SW 1271 (cell line): ENCODE results near the gene PLPPR1.

Source experiments
- DNase-seq, 2 experiments: peaks; one replicate each; lab custom pipeline; 2025; lab: John Stamatoyannopoulos, UW

Gene PLPPR1

DNA sequence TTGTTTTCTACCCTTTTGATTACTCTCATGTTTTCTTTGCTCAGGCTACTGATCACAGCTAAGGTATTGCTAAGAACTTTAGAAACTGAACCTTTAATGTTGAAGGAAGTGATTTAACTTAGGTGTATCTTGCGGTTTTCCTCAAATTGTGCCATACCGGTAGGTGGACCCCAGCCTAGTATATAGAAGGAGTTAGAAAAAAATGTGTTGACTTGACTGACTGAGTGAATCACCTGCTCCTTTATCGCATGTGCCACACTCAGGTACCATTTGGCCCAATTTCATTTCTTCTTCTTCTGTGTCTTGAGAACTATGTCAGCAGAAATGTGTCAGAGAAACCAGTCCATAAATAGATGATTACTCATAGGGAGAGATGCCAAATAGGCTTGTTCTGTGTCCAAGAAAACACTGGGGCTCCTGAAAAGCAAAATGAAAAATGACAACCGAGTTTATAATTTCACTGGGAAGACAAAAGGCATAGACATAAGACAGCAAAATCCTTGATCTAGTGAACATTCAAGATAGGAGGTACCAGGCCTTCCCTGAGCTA is 19.4 kb downstream of the PLPPR1 start:
- no peak for DNase-seq

DNA sequence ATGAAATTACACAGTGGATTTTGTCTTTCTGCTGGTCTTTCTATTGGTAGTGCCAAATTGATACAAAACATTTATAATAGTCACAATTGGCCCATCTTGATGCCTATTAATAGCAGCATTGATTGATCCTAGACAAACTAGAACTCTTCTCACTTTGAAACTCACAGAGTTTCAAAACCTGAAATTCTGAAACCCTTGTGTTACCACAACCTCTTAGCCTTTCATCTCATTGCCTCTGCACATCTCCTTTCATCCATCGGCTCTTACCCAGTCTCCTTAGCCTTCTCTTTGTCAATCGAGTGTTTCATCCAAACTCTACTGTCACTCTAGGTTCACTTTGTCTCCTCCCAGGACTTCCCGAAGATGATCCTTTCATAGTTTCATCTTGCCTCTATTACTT is 22.1 kb downstream of the PLPPR1 start:
- no peak for DNase-seq

DNA sequence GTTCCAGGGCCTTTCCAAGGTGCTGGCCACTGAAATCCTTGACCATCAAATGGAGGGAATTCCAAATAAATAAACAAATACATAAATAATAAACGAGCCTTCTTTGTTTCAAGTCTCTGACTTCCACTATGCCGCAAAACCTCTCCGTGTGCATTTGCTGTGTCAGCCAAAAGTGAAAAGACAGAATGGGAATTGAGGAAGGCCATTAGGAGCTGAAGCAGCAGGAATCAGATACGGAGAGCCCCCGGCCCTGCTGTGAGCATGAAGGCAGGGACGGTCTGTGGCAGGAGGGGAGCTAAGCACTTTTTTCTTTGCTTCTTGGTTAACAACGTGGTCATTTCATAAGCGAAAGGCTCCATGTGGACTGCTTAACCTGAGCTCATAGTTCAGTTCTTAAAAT is 26.1 kb downstream of the PLPPR1 start:
- DNase-seq: no peak

DNA sequence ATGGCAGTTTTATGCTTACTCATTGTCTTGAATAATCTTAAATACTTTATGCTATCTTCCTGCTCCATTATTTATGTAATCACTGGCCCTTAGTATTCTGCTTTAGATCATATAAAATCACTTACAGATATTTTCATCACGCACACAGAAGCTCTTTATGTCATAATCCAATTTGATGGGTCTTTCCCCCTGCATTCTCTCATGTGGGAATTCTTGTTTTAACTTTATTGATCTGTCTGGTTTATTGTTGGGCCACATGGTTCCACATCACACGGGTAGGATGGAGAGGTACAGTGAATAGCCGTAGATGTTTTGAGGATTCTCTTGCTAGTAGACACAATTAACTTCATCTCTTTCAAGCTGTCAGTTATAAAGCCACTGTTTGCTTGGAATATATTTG is 27.0 kb downstream of the PLPPR1 start:
- no peak for DNase-seq

DNA sequence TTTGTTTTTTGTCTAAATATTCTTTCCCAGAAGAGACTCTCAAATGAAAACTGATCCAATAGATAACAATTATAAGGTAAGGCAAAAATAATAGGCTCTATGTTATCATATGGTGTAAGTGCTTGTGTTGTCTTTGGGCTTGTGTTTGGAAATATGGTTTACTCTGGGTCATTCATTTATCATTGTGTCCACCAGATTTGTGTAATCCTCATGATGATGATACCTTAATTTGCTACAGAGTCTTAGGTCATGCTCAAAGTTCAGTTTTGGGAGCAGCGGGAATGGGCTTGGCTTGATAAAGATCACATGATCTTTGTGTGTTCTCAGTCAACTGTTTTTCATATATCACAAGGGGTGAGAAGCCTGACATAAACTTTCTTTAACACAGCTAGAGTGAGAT is 34.2 kb downstream of the PLPPR1 start:
- DNase-seq: no peak

DNA sequence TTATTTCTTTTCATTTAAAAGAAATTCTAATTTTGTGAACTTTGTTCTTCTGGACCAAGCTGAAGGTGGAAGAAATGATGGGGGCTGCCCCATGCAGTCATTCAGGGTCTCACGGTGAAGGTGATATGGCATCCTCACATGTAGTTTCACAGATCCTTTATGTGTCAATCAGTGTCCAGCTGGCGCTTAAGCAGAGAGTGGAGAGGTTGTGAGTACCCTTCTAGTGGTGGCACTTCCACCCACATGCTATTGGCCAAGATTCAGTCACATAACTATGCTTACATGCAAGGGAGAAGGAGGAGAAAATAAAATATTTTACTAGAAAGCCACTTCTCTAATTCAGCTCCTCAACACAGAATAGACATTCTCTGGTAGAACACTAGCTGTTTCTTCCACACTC is 34.7 kb downstream of the PLPPR1 start:
- no peak for DNase-seq

DNA sequence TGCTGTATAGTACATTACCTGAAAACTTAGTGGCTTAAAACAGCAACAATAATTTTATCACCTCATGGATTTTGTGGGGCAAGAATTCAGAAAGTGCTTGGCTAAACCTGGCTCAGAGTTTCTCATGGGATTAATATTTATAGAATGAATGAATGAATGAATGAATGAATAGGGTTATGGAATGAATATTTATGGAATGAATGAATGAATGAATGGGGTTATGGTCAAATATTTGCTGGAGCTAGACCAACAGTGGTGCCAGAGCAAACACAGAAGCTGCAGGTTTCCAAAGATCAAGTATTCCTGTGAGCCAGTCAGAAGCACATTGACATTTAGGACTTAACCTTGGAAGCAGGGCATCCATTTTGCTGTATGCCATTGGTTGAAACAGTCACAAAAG is 35.7 kb downstream of the PLPPR1 start:
- DNase-seq: no peak

DNA sequence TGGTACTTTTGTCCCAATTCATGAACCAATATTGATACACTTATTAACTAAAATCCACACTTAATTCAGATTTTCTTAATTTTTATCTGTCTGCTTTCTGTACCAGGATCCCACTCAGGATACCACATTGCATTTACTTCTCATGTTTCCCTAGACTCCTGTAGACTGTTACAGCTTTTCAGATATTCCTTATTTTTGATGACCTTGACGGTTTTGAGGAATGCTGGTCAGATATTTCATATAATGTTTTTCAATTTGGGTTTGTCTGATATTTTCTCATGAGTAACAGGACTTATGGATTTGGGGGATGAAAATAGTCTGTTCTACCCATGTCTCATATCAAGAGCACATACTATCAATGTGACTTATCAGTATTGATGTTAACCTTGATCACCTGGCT is 37.4 kb downstream of the PLPPR1 start:
- no peak for DNase-seq

DNA sequence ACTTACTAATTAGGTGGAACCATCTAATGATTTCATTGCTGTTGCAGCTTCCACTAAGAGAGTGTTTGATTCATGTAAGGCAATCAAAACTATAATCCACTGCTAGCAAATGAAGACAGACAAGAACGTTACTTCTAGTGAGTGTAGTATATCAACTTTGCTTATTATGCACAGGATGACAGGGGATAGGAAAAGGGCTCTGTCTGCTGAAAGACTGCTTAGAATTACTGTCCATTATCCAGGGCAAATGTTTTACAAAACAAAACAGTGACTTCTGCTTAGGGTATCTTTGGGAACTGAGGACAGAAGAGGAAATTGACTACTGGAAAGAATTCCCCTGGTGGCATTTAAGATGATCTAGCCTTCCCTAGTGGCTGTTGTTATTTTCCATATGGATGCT is 40.2 kb downstream of the PLPPR1 start:
- no peak for DNase-seq

DNA sequence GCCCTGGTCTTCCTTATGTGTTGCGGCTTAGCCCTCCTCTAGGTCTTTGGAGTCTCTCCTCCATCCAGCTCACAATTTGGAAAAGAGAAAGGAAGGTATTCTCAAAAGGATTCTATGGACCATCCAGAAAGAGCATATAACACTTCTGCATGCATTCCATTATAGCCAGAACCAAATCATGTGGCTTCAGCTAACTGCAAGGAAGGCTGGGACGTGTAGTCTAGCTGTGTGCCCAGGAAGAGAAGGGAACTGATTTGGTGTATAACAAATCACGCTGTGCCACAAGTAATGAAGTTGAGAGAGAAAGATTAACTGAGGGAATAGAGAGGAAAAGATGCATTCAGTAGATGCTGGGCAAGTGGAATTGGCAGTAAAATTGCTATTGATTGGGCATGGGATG is 43.7 kb downstream of the PLPPR1 start:
- DNase-seq: no peak

DNA sequence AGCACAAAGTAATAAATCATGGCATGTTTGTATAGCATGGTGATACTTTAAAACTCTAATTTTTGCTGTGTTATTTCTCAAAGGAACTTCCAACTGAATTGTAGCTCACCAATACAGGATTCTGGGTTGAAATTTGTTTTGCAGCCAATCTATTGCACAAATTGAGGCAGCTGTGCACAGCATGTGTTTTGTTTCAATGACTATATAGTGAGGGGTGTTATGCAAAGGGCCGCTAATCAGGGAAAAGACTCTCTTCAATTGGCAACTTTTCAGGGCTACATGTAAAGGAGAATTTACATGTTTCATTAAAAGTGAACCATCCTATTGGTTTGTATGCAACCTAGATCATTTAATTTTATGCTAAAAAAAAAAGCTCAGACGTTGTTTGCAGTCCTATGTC is 44.6 kb downstream of the PLPPR1 start:
- no peak for DNase-seq

DNA sequence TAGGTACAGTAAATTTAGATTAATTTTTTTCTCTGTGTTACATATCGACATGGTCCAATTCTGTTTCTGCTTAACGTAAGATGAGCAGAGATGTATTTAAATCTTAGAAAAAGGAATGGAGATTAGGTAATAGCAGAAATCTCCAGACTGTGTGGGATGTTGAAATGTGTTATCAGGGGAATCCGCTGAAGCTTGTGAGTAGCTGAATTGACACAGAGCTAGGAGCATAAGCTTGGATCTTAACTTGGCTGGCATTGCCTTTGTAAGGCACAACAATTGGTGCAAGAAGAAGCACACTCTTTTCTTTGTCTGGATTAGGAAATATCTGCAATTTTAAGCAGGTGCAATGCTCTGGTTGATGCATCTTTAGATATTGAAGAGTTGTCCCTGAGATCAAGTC is 53.1 kb downstream of the PLPPR1 start:
- DNase-seq: no peak

DNA sequence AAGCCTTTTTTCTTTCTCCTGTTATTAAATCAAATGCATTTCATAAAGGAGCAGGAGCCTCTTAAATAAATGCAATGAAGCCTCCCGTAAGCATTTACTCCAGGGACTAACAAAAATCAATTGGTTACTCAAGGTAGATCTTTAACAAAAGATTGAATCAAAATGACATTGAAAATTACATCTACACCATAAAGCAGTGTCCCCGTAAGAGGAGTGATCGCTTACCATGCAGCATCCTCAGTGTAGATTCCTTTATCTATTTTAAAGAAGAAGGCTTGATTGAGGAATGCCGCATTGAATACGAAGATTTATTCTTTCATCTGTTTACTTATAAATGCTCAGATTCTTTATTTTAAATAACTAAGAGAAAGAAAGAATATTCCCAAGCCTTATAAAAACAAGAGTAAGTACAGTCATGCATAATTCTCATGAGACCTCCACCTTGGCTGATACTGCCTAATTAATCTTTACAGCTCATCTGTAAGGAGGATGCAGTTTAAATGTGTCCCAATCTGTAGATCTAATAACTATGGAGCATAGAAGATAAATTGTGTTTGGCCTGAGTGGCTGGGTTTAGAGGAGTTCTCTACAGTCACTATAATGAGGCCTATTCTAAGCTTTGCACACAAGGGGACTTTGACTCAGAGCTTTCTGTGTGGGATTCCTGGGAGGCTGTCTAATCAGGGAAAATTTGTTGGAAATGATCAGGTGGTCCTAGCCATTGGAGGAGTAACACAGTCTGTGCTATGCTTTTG is 55.1 kb downstream of the PLPPR1 start:
- DNase-seq: no peak

DNA sequence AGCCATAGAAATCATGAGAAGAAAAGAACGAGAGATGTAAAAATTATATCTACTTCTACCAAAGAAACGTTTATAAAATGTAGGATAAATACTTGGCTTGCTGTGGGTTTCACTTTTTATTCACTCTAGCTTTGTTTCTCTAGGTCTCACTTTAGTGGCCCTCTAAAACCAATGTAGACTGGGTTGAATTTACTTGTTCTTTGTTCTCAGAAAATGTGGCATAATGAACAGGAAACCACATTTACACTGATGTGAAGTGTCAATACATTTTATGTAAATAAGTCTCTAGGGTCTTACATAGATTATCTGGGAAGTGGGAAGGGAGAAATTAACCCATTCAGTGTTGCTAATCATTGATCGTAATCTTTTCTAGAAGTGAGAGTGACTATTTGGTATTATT is 58.9 kb downstream of the PLPPR1 start:
- DNase-seq: no peak

DNA sequence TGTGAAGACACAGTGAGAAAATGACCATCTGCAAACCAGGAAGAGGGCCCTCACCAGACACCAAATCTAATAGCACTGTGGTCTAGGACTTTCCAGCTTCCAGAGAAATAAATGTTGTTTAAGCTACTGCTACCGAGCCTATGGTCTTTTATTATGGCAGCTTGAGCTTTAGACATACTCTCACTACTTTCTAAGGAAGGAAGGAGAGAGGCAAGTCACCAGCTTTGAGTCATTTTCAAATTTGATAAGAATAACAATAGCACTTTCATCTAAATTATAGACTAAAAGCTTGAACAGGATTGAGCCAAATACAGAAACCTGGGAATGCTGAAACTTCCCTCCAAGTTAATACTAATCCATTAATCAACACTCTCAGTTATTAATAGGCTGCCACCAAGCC is 64.4 kb downstream of the PLPPR1 start:
- no peak for DNase-seq

DNA sequence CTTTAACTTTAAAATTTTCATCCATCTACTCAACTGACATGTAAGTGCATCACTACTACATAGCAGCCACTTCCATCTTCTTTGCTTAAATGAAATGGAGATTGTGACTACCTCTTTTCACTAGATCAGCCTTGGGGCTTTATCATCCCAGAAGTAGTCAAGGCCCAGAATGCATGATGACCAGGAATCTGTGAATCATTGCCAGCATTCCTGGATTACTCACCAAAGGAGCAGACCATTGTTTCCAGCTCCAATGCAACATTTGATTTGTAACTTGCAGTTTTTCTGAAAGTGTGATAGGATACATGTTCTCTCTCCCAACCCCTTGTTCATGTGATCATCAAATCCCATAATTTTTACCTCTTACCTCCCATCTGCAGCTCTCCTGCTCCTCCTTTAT is 65.1 kb downstream of the PLPPR1 start:
- no peak for DNase-seq

DNA sequence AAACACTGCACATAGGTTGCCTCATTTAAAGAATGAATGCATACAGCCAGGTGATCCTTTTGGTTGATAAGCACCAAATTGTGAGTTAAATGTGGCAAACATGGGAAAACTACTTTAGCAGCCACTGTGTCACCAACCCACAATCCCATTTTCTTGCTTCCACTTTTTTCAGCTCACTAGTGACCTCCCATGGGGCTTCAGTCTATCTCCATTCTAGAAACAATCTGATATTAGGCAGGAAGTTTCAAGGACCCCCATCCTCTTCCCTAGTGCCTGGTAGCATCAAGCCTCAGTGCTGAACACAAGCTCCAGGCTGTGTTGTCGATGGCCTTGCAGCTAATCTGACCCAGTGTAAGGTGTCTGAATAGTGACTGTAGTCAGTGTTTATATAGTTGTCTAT is 66.2 kb downstream of the PLPPR1 start:
- no peak for DNase-seq

DNA sequence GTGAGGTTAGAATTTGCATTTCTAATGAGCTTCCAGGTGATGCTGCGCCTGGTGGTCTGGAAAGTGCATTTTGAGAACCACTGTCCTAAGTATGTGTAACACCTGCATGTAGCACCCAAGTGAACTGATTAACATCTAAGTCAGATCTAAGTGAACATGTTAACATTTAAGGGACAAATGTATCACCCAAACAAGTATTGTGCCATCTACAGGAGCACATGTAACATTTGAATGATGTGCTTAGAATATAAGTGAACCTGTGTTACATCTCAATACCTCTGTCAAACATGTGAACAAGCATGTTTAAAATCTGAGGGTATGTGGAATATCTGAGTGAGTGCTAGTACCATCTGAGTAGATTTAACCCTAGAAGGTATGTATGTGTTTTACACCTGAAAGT is 68.7 kb downstream of the PLPPR1 start:
- DNase-seq: no peak

DNA sequence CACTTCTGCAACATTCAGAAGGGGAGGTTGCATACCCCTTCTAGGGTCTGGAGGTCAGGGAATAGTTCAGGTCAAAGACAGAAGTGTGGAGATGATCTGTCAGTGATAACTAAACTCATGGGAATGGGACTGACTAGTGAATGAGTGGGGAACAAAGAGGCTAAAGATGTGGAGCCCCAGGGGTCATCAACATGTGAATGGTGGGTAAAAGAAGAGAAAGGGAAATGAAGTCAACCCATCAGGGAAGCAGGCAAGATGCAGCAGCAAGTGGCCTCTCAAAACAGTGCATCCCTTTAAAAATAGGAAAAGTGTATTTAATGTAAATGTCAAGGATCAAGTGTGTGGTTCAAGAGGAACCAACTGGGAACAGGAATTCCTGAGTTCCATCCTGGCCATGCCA is 69.9 kb downstream of the PLPPR1 start:
- no peak for DNase-seq

DNA sequence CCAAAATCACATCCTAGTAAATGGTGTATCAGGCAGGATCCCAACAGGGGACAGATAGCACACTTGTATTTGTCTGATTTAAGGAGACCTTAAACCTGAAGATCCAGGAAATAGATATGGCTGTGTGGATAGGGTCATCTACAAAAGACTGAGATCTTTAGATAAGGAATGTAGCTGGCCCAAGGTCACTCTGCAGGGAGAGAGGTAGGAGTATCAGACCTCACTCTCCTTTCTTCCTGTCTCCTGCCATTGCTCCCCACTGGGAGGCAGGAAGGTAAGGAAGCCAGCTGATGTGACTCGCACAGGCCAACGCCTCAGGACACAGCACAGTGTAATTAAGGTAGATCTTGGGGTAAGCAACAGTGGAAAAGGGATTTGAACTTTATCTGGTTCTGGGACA is 85.8 kb downstream of the PLPPR1 start:
- no peak for DNase-seq

DNA sequence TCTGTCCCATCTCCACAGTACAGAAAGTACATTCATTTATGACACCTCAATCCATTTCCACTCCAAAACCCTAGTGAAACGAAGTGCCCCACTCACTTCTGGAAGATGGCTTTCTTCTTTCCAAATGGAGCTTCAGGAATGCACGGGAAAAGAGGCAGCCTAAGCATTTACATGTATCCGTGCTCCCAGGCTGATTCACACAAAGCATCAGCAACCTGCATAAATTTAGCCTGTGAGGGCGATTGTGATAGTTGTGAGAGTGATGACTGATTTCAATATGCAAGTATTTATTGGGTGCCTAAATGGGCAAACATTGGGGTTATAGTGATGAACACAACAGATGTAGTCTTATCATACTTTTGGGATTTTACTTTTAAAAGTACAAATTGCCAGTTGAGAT is 86.6 kb downstream of the PLPPR1 start:
- no peak for DNase-seq

DNA sequence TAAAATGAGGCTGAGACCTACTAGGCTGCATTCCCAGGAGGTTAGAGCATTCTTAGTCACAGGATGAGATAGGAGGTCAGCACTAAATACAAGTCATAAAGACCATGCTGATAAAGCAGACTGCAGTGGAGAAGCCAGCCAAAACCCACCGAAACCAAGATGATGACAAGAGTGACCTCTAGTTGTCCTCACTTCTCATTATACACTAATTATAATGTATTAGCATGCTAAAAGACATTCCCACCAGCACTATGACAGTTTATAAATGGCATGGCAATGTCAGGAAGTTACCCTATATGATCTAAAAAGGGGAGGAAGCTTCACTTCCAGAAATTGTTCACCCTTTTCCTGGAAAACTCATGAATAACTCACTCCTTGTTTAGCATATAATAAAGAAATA is 88.6 kb downstream of the PLPPR1 start:
- no peak for DNase-seq

DNA sequence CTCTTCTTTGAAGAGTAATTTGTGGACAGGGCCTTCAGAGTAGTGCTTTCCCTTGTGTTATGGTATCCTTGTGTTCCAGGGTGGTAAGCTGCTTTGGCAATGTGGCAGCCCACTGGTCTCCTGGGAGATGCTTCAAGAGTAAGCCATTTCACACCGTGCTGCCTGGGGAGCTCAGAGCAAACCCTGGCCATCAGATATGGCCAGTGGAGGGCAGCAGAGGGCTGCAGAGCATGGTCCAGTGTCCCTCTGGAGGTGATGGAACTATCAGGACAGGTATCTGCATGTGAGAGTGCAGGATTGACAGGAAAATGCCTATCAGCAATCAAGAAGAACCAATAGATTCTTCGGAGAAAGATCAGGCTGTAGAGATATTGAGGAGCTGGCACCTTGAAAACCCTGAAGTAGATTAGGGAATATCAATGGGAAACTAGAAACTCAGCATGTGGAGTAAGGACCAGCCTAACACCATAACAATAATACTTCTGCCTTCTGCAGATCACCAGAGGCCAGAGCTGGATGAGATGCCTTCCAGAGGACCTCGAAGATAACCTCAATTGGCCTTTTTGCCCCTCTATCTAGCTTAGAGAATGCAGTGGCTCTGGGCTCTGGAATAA is 90.8 kb downstream of the PLPPR1 start:
- peak; percentile 4 to 25 for DNase-seq

DNA sequence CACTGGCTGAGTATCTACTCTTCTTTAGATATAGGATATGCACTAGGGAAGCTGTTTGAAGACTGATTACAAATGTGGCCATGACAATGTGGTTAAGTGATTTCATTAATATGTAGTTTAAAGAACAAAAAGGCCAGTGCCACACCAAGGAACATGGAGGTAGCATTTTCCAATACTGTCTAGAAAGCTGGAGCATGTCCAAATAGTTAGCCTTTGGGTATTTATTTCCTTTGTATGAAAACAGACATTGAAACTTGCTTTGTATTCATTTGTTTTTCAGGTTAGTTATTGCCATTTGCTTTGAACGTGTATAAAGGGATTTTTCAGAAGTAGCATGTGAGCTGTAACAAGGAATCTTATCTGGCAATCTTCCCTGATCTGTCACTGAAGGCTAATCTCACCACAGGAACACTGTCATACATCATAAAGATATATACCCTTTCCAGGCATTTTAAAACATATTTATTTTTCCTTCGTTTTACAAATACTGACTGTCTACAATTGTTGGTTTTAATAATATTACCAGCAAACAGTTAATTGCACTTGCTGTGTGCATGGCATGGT is 93.4 kb downstream of the PLPPR1 start:
- no peak for DNase-seq
